Activated CD8-positive, alpha-beta memory T cell treated with anti-CD3 and anti-CD28 coated beads for 36 hours (primary cell): ENCODE data around the gene DCC. TPM values are rescaled to one million over a fixed set of nuclear protein-coding genes. Genes with fewer than 3 reads are reported as not detected.
"Not testable (repeated sequence)": the region's sequence is repeated elsewhere in the genome, so short reads cannot be mapped to it uniquely, and the experiment has no call there.

Source experiments
- CTCF ChIA-PET: fragments of 350-600 bp; sonication (Branson Sonifier 250); formaldehyde crosslinking; loops from one replicate; lab custom pipeline; 2021; ENCODE audit warnings: antibody characterized with exemption; lab: Charles Lee
- POLR2A ChIA-PET: fragments of 350-600 bp; sonication (Branson Sonifier 250); formaldehyde crosslinking; loops from one replicate; lab custom pipeline; 2021; ENCODE audit warnings: antibody characterized with exemption; lab: Charles Lee
- total RNA-seq, 2 experiments: library from RNA; stranded (reverse); gene quantifications; one replicate each; pipeline ENCODE4 v1.2.3, GENCODE V29; 2021

DCC gene
- total RNA-seq, 2 experiments from 2014 or later: not detected

- CTCF ChIA-PET: no interaction called here
- POLR2A ChIA-PET: no interaction called here
Observed at GRCh38 chr18:53478155-53478554, 1138.2 kb downstream of the DCC start.

- ChIA-PET POLR2A (no interaction called here), CTCF (no interaction called here)
Observed at GRCh38 chr18:53486296-53486695, 1146.3 kb downstream of the DCC start.

- POLR2A ChIA-PET: no interaction called here
Observed at GRCh38 chr18:53489266-53489665, 1149.3 kb downstream of the DCC start.

GRCh38 chr18:53490019-53490418 lies 1150.0 kb downstream of the DCC start:
- POLR2A ChIA-PET: no interaction called here
- CTCF ChIA-PET: no interaction called here

More at GRCh38 chr18:53489266-53489665, 1149.3 kb downstream of the DCC start:
- CTCF ChIA-PET: no interaction called here

GRCh38 chr18:53496028-53496427 lies 1156.0 kb downstream of the DCC start:
- CTCF ChIA-PET: no interaction called here
- POLR2A ChIA-PET: no interaction called here

DNA sequence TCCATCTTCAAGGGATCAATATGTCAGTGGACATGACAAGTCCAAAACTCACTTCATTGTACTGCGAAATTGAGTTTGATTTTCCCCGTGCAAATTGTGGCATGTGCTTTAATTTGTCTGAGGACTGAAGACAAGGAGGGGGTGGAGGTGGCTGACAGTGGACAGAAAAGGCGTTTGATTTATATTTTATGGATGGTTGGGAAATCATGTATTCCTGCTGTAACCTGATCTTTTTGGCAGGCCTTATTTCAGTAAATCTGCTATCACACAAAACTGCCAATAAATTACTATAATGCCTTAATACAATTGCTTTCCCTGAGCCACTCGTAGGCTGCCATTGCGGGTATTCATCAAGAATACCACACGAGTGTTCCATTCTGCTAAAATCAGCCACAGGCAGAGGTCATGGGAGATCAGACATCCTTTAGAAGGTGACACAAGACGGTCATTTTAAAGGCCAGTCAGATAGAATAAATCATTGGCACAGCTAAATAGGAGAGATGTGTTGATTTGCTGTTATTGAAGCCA lies 1164.0 kb downstream of the DCC start:
- ChIA-PET POLR2A (no interaction called here), CTCF (no interaction called here)

- ChIA-PET POLR2A (no interaction called here), CTCF (no interaction called here)
Observed at GRCh38 chr18:53508529-53508928, 1168.5 kb downstream of the DCC start.

DNA sequence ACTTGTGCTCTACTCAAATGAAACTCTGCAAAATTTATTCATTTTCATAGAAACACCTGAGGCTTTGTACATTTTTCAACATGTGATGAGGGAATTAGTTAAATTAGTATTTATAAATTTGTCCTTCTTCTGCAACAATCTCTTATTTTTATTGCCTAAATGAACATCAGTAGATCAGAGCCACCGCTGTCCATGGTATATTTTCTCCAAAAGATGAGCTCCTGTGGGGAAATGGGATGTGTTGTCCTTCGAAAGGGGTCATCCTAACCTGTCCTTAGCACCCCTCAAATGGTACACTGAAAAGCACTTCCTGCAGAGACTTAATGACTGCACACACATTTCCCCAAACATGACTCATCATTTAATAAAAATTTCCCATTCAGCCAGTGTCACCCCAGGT lies 1169.9 kb downstream of the DCC start:
- ChIA-PET CTCF (no interaction called here), POLR2A (no interaction called here)

DNA sequence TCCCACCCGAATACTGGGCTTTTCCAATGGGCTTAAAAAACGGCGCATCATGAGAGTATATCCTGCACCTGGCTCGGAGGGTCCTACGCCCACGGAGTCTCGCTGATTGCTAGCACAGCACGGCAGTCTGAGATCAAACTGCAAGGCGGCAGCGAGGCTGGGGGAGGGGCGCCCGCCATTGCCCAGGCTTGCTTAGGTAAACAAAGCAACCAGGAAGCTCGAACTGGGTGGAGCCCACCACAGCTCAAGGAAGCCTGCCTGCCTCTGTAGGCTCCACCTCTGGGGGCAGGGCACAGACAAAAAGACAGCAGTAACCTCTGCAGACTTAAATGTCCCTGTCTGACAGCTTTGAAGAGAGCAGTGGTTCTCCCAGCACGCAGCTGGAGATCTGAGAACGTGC lies 1171.7 kb downstream of the DCC start:
- CTCF ChIA-PET, POLR2A ChIA-PET: not testable (repeated sequence)

- CTCF ChIA-PET: no interaction called here
- POLR2A ChIA-PET: no interaction called here
Observed at GRCh38 chr18:53521068-53521467, 1181.1 kb downstream of the DCC start.

GRCh38 chr18:53526101-53526870 lies 1186.3 kb downstream of the DCC start:
- ChIA-PET POLR2A (no interaction called here), CTCF (no interaction called here)

GRCh38 chr18:53527365-53527764 lies 1187.4 kb downstream of the DCC start:
- ChIA-PET POLR2A (no interaction called here), CTCF (no interaction called here)

- ChIA-PET CTCF (no interaction called here), POLR2A (no interaction called here)
Observed at GRCh38 chr18:53531187-53531586, 1191.2 kb downstream of the DCC start.

DNA sequence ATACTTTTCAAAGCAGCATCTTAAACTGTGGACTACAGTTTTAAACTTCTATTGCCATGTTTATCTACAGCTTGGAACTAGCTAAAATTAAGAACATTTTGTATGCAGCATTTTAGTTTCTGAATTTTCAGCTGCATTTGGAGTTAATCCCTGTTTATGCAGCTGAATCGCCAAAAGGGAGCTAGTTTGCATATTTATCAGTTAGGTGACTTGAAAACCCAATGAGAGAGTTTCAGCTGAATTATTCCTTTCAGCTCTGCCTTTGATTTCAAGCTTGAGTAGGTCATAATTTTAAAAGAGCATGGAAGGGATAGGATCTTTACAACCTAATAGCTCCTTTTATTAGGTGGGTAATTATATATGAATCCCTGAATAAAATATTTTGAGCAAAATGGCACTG lies 1191.9 kb downstream of the DCC start:
- POLR2A ChIA-PET: no interaction called here
- CTCF ChIA-PET: no interaction called here

GRCh38 chr18:53534203-53534602 lies 1194.2 kb downstream of the DCC start:
- POLR2A ChIA-PET: no interaction called here
- CTCF ChIA-PET: no interaction called here

GRCh38 chr18:53534695-53535094 lies 1194.7 kb downstream of the DCC start:
- CTCF ChIA-PET: no interaction called here

DNA sequence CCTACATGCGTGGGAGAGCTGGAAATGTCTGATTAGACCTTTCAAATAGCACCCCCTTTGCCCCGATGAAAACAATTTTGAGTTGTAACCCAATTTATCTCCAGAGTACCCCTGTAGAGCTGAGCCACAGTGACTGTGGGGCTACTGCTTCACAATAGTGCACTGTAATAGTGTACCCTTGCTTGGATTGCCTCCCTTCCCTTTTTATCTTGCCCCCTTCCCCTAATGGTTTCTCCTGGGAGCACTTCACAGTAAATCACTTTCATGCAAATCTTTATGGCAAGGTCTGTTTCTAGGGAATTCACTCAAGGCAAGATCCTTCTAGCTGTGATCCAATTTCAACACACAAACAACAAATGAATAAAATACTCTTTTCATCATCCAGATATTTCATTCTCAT lies 1196.9 kb downstream of the DCC start:
- CTCF ChIA-PET: no interaction called here
- POLR2A ChIA-PET: no interaction called here

More at GRCh38 chr18:53534695-53535094, 1194.7 kb downstream of the DCC start:
- POLR2A ChIA-PET: no interaction called here

DNA sequence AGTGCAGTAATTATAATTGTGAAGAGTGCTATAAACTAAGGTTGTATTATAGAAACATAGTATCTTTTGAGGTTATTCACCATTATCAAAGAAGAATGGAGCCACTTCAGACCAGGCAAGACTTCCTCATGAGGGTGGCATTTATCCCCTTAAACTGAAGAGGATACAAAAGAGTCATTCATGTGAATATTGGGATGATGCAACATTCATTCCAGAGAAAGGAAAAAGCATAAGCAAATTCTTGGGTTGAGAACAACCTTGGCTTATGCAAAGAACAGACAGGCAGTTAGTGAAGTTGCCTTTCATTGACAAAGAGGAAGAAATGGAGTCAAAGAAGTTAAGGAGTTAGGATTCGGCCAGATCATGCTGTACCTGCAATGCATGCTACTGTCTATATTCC lies 1201.9 kb downstream of the DCC start:
- ChIA-PET CTCF (no interaction called here), POLR2A (no interaction called here)

- POLR2A ChIA-PET: no interaction called here
- CTCF ChIA-PET: no interaction called here
Observed at GRCh38 chr18:53543711-53544110, 1203.7 kb downstream of the DCC start.

DNA sequence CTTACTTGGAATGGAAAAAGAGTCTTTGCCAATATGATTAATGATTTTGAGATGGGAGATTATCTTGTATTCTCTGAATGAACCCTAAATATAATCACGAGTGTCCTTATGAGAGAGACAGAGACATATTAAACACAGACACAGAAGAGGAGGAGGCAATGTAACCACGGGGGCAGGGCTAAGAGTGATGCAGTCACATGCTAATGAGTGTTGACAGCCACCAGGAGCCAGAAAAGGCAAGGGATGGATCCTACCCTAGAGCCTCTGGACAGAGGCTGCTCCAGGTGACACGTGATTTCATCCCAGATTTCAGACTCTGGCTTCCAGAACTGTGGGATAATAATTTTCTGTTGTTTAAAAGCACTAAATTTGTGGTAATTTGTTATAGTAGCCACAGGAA lies 1204.9 kb downstream of the DCC start:
- POLR2A ChIA-PET: no interaction called here
- CTCF ChIA-PET: no interaction called here

DNA sequence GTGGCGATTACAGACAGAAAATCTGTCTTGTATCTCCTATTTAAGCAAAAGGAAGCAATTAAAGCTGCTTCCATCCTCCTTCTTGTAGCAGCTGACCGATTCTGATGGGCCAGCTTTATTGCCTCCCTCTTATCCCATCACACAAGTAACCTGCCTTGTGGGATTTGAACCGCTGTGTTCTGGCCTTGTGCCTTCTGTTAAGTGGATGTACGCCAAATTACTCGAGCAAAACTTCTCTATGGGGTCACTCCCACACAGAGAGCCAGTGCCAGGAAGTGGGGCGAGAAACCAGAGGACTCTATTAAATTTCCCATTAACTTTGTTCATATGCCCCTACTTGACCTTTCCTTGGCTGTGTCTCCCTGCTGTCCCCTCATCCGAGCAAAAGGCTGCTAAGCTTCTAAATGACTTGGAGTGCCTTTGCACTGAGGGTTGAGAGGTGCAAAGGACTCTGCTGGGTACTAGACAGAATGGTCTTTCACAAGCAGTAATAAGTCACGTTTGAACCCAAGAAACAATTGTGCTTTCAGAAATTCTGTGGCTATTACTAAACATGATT lies 1212.0 kb downstream of the DCC start:
- POLR2A ChIA-PET: no interaction called here
- CTCF ChIA-PET: no interaction called here
